ENCODE data around the gene ANKS1A.

ANKS1A gene

GRCh38 chr6:35139470-35139869 lies 250.4 kb downstream of the ANKS1A start:
- no peak for DNase-seq

GRCh38 chr6:35139924-35140638 lies 251.0 kb downstream of the ANKS1A start:
- DNase-seq, result no peak

GRCh38 chr6:35140639-35141006 lies 251.6 kb downstream of the ANKS1A start:
- no peak for DNase-seq
